Activated naive CD4-positive, alpha-beta T cell treated with anti-CD3 and anti-CD28 coated beads, Interleukin-2, amount 50 U/mL, for 16 hours (primary cell): ENCODE measurements around the gene SASH1.
"Not testable (repeated sequence)": the region's sequence is repeated elsewhere in the genome, so short reads cannot be mapped to it uniquely, and the experiment has no call there.

Source experiments
- DNase-seq: peaks from one replicate; pipeline ENCODE4 v3.0.0-alpha.2; 2020

The SASH1 gene

GRCh38 chr6:148329596-148330381, 12.8 kb upstream of the SASH1 start:
- DNase-seq = no peak

- DNase-seq = no peak
Observed at GRCh38 chr6:148332088-148332487, 10.6 kb upstream of the SASH1 start.

- no peak for DNase-seq
Observed at GRCh38 chr6:148336901-148337300, 5.7 kb upstream of the SASH1 start.

GRCh38 chr6:148339766-148340165, 2.9 kb upstream of the SASH1 start:
- DNase-seq = no peak

GRCh38 chr6:148340586-148341297, 1.9 kb upstream of the SASH1 start:
- DNase-seq = no peak

- no peak for DNase-seq
Observed at GRCh38 chr6:148342100-148342349, 613 bp upstream of the SASH1 start.

GRCh38 chr6:148343047-148343782, 577 bp downstream of the SASH1 start:
- DNase-seq = no peak

GRCh38 chr6:148345176-148345575, 2.5 kb downstream of the SASH1 start:
- no peak for DNase-seq

- DNase-seq = no peak
Observed at GRCh38 chr6:148345578-148345977, 2.9 kb downstream of the SASH1 start.

- DNase-seq = no peak
Observed at GRCh38 chr6:148346681-148347440, 4.2 kb downstream of the SASH1 start.

GRCh38 chr6:148347441-148348054, 4.9 kb downstream of the SASH1 start:
- DNase-seq = no peak

- DNase-seq = no peak
Observed at GRCh38 chr6:148348335-148348734, 5.7 kb downstream of the SASH1 start.

- no peak for DNase-seq
Observed at GRCh38 chr6:148348778-148349177, 6.1 kb downstream of the SASH1 start.

GRCh38 chr6:148349466-148349865, 6.8 kb downstream of the SASH1 start:
- DNase-seq = no peak

- no peak for DNase-seq
Observed at GRCh38 chr6:148351309-148351708, 8.7 kb downstream of the SASH1 start.

- not testable (repeated sequence) for DNase-seq
Observed at GRCh38 chr6:148352421-148352820, 9.8 kb downstream of the SASH1 start.

- no peak for DNase-seq
Observed at GRCh38 chr6:148358196-148358785, 15.7 kb downstream of the SASH1 start.

- DNase-seq = no peak
Observed at GRCh38 chr6:148359228-148359627, 16.6 kb downstream of the SASH1 start.

- no peak for DNase-seq
Observed at GRCh38 chr6:148364056-148364824, 21.6 kb downstream of the SASH1 start.

GRCh38 chr6:148365041-148365440, 22.4 kb downstream of the SASH1 start:
- DNase-seq = no peak

- no peak for DNase-seq
Observed at GRCh38 chr6:148367411-148368024, 24.9 kb downstream of the SASH1 start.
